ENCODE measurements around the gene IKZF3.
"Not testable (repeated sequence)": the region's sequence is repeated elsewhere in the genome, so short reads cannot be mapped to it uniquely, and the experiment has no call there.

IKZF3 gene

DNA sequence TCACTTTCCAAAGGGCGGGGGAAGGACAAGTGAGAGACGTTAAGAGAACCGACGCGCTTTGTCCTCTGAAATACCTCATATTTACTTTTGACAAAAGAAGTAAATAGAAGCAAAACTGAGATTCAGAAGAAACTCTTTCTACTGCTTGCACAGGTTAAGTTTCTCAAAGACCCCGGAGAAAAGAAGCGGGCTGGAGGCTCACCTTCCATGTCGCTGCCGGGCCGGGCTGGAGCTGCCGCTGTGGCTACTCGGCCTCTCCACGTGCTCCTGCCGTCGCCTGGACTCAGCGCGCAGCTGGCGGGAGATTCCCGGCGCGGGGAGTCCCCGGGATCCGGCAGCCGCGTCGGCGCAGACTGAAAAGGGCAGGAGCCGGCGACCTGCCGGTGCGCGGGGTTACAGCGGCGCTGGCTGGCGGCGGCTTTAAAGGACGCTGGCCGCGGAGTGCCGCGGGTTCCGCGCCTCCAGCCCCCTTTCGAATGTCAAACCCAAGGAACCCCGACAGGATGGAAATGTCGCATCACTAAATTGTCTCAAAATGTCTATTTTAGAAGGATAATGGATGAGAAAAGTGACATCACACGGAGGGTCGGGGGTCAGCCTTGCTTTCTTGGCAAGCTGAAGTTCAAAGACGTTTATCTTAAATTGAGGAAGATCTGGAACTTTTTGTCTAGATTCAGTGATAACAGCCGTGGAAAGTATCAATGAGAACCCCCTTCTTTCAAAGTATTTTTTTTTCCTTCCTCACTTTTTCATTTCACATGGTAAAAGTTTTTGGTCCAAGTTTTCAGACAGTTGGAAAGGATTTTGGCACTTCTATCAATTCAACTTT, at the start of gene IKZF3:
TSS of gene IKZF3 (minus strand) at position 395 of the 829 bp plus-strand sequence. CDS start at position 209, 186 bp downstream.
- peak; percentile 35 for DNase-seq

DNA sequence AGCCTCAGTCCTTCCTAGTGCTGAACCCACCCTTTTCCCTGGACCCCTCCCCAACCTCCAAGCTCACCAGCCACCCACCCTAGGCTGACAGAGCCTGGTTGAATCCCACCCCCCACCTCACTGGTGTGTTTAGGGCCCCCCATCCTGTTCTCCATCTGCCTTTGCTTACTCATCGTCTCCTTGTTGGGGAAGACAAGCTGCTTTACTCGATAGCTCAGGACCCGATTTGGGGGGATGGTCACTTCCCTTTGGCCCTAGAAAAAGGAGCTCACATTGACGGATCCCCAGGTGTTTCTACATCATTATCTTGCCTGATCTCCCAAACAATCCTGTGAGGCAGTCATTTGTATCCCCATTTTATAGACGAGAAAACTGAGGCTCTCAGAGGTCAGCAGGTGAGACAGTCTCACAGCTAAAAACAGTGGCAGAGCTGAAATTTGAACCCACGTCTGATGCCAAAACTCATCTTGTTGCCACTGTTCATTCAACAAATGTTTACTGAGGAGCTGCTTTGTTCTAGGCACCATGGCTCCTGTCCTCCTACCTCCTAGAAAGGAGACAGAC, 44.8 kb upstream of the IKZF3 start:
- DNase-seq = no peak

DNA sequence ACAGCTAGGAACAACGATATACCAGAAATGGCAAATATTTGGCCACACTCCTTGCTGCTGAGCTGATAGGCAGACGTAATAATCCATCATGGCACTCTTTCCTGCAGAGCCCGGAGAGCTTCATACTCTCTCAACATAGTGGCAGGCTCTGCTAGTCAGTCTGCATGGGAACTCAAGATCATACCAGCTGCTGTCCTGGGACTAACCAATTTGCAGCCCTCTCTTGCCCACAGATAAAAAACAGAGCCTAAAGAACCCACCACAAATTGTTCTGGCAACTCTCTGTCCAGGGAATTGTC, 40.8 kb upstream of the IKZF3 start:
- no peak for DNase-seq

DNA sequence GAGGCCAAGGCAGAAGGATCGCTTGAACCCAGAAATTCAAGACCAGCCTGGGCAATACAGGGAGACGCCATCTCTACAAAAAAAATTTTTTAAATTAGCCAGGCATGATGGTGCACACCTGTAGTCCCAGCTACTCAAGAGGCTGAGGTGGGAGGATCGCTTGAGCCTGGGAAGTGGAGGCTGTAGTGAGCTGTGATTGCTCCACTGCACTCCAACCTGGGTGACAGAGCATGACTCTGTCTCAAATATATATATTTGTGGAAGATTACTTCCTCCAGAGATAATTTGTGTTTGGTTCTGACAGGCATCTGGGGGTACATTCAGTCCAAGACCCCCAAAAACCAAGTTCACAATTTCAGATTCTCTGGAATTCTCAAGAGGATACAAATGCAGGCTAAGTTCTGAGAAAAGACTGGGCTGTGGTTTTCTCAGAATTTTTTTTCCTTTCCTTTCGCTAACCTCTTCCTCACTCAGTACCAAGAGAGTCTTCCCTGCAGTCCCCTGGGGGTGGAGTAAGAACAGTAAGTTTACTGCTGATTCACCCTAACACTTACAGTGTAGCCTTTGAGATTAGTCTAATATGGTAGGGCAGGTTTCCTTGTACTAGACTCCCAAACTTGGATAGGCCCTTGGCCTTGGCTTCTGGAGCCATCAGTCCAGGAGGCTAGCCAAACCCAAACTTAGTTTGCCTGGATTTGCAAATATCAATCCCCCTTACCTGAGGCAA, 39.2 kb upstream of the IKZF3 start:
- peak; percentile 74 for DNase-seq

GRCh38 chr17:39902027-39902426, 37.9 kb upstream of the IKZF3 start:
- not testable (repeated sequence) for DNase-seq

DNA sequence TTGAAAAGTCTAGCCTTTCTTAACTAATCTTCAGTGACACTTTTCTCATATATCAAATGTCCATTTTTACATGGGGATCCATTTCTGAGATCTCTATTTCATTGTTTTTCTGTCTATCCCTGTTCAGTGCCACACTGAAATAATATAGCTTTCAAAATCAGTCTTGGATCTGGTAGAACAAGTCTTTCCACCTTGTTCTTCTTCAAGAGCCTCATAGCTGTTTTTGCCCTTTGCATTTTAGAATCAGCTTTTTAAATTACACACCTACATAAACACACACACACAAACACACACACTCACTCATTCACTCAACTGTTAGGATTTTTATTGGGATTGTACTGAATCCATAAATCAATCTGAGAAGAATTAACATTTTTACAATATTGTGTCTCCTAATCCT, 35.1 kb upstream of the IKZF3 start:
- no peak for DNase-seq

DNA sequence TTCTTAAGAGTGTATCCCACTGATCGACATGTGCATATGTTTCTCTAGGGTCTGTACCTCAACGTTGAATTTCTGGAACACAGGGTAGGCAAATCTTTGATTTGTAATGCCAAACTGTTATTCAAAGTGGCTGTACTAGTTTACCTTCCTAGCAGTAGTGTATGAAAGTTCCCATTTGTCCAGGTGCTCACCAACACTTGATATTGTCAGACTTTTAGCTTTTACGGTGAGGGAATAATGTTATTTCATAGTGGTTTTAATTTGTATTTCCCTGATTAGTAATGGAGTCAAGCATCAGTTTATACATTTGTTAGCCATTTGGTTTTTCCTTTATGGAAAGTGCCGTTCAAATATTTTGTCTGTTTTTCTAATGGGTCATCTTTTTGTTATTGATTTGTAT, 34.0 kb upstream of the IKZF3 start:
- no peak for DNase-seq

GRCh38 chr17:39894681-39895376, 30.7 kb upstream of the IKZF3 start:
- no peak for DNase-seq

DNA sequence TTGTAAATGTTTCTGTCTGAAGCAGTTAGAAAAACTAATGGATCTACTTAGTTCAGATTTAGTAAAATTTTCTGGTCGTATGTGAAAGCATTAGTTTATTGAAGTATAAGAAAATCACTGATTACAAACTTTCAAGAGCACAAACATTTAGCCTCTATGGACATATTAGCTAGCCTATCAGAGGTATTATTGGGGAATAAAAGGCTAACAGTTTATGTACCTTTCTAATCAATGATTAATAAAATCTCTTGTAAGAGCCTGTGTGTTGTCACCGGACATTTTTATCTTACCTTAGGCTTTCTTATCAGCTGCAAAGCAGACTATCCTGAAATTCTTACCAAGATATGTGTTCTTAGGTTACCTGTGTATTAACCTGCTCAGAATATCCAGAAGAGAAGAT, 25.1 kb upstream of the IKZF3 start:
- DNase-seq = no peak

DNA sequence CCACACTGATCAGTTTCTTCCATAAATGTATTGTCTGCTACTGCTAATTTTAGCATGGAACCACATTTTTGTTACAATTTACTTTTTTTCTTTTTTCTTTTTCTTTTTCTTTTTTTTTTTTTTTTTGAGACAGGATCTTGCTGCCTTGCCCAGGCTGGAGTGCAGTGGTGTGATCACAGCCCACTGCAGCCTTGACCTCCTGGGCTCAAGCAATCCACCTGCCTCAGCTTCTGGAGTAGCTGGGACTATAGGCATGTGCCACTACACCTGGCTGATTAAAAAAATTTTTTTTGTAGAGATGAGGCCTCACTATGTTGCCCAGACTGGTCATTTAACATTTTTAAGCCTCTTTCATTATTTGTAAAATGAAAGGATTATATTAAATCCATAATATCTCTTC, 23.0 kb upstream of the IKZF3 start:
- no peak for DNase-seq

DNA sequence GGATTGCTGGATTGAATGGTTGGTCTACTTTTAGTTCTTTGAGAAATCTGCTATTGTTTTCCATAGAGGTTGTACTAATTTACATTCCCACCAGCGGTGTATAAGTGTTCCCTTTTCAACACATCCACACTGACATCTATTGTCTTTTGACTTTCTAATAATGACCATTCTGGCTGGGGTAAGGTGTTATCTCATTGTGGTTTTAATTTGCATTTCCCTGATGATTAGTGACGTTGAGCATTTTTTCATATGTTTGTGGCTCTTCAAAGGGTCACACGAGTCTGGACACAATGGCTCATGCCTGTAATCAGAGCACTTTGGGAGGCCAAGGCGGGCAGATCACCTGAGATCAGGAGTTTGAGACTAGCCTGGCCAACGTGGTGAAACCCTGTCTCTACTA, 22.0 kb upstream of the IKZF3 start:
- not testable (repeated sequence) for DNase-seq

GRCh38 chr17:39872751-39873150, 8.6 kb upstream of the IKZF3 start:
- DNase-seq = peak; percentile 76

GRCh38 chr17:39871801-39872200, 7.7 kb upstream of the IKZF3 start:
- peak; percentile 57 for DNase-seq

- DNase-seq = no peak
Observed at GRCh38 chr17:39870776-39871175, 6.7 kb upstream of the IKZF3 start.

GRCh38 chr17:39868554-39868942, 4.4 kb upstream of the IKZF3 start:
- no peak for DNase-seq

- DNase-seq = no peak
Observed at GRCh38 chr17:39867880-39868553, 3.9 kb upstream of the IKZF3 start, which contains the start of gene ZPBP2. Gene ZPBP2, plus strand, starts transcription at chr17:39868202. Its CDS starts 153 bp downstream, at chr17:39868355.

- no peak for DNase-seq
Observed at GRCh38 chr17:39867084-39867879, 3.2 kb upstream of the IKZF3 start.

GRCh38 chr17:39866013-39866730, 2.1 kb upstream of the IKZF3 start:
- DNase-seq = no peak

DNA sequence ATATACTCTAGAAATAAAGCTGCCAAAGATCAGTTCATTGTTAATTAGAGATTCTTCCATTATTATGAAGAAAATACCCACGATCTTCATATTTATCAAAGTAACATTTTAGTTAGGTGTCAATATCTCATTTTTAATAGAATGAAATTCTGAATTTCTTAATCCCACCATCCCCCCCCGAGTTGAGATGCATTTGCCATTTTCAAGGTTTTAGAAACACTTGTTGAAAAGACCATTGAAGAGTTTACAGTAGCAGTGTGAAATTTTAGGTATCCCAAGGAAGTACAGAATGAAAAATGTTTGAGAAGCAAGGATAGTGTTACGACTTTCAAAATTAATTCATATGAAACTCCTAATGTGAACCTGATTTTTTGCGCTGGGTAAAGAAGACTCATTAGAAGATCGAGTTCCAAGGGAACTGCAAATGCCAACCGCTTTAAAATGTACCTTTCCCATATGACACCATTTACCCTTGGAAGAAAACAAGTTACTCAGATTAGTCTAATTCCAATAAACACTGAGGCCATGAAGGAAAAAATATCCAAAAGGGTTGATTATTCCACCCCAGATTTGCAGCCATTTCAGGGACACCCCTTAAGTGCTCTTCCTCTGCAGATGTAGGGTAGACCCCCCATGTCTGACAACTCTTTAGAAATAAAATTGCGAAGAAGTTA, 731 bp downstream of the IKZF3 start:
- no peak for DNase-seq

GRCh38 chr17:39861235-39861634, 2.9 kb downstream of the IKZF3 start:
- no peak for DNase-seq

All from hematopoietic multipotent progenitor cell treated with erythropoietin and hydrocortisone succinate and interleukin-3 and kit ligand, for 8 days (in vitro differentiated cells).